ENCODE data around the gene ANXA2R.
A peak's percentile ranks its signal among the peaks of the same experiment; 100 is the strongest.
"Not testable (repeated sequence)": the region's sequence is repeated elsewhere in the genome, so short reads cannot be mapped to it uniquely, and the experiment has no call there.

ANXA2R gene

GRCh38 chr5:43065948-43066798 is 26.1 kb upstream of the ANXA2R start:
- POLR2A ChIA-PET (ENCODE audit: low non-redundant PET): no interaction called here
- peak overlapping the region; percentile 98 for H3K27ac ChIP-seq
- peak; percentile 44 for DNase-seq (ENCODE audit: low spot score)
- TF ChIP-seq CTCF (conservative IDR thresholded peaks at IDR 0.05; ENCODE audit: low read depth): no peak
- CTCF ChIA-PET: interaction anchor here (1.3 to 2.2 kb wide), 2 partner anchors 24 to 157 kb away, joined by 5 to 11 read pairs; no protein-coding TSS in a partner anchor

- ChIA-PET CTCF (interaction anchor here (0.6 to 2.2 kb wide), 12 partner anchors 18 to 234 kb away, joined by 3 to 11 read pairs (median 4); no protein-coding TSS in a partner anchor), POLR2A (ENCODE audit: low non-redundant PET) (no interaction called here)
- DNase-seq (ENCODE audit: low spot score): peak; percentile 20
- TF ChIP-seq CTCF (conservative IDR thresholded peaks at IDR 0.05; ENCODE audit: low read depth): no peak
- peak overlapping the region; percentile 98 for H3K27ac ChIP-seq
Observed at GRCh38 chr5:43065387-43065947, 25.3 kb upstream of the ANXA2R start.

GRCh38 chr5:43063721-43064171 is 23.6 kb upstream of the ANXA2R start:
- ChIA-PET POLR2A (ENCODE audit: low non-redundant PET) (interaction anchor here (1.5 kb wide), 1 partner anchor 57 kb away, joined by 4 read pairs; the partner anchor contains the start of gene ZNF131), CTCF (interaction anchor here (2.2 kb wide), 1 partner anchor 21 kb away, joined by 11 read pairs; no protein-coding TSS in a partner anchor)
- no peak for DNase-seq (ENCODE audit: low spot score)

GRCh38 chr5:43061352-43062075 is 21.4 kb upstream of the ANXA2R start:
- H3K27ac ChIP-seq: peak overlapping the region; percentile 40
- DNase-seq (ENCODE audit: low spot score): no peak
- ChIA-PET POLR2A (ENCODE audit: low non-redundant PET) (interaction anchor here (0.6 kb wide), 1 partner anchor 60 kb away, joined by 3 read pairs; no protein-coding TSS in a partner anchor), CTCF (interaction anchor here (0.6 to 1.2 kb wide), 3 partner anchors 19 to 118 kb away, joined by 3 to 6 read pairs (median 4); no protein-coding TSS in a partner anchor)
- no peak for TF ChIP-seq CTCF (conservative IDR thresholded peaks at IDR 0.05; ENCODE audit: low read depth)

More at GRCh38 chr5:43063721-43064171, 23.6 kb upstream of the ANXA2R start:
- no peak for TF ChIP-seq CTCF (conservative IDR thresholded peaks at IDR 0.05; ENCODE audit: low read depth)
- H3K27ac ChIP-seq: peak overlapping the region; percentile 98

GRCh38 chr5:43060020-43060419 is 19.9 kb upstream of the ANXA2R start:
- CTCF ChIA-PET; POLR2A ChIA-PET (ENCODE audit: low non-redundant PET); DNase-seq (ENCODE audit: low spot score); H3K27ac ChIP-seq: not testable (repeated sequence)

GRCh38 chr5:43055098-43055497 is 15.0 kb upstream of the ANXA2R start:
- POLR2A ChIA-PET (ENCODE audit: low non-redundant PET); CTCF ChIA-PET; H3K27ac ChIP-seq; DNase-seq (ENCODE audit: low spot score): not testable (repeated sequence)

GRCh38 chr5:43051684-43052083 is 11.6 kb upstream of the ANXA2R start:
- CTCF ChIA-PET: interaction anchor here (0.6 kb wide), 1 partner anchor 143 kb away, joined by 4 read pairs; no protein-coding TSS in a partner anchor
- DNase-seq (ENCODE audit: low spot score): no peak
- TF ChIP-seq CTCF (conservative IDR thresholded peaks at IDR 0.05; ENCODE audit: low read depth): no peak
- no peak overlapping the region for H3K27ac ChIP-seq
- POLR2A ChIA-PET (ENCODE audit: low non-redundant PET): no interaction called here
